HG03571 (cell line): Measurements from ENCODE around the gene FXYD5.

Experiments
- ATAC-seq: cut with Tn5 transposase; IDR thresholded peaks from one replicate; pipeline ENCODE4 v1.9.1; 2021; ENCODE audit not compliant: unreplicated experiment

The FXYD5 gene

DNA sequence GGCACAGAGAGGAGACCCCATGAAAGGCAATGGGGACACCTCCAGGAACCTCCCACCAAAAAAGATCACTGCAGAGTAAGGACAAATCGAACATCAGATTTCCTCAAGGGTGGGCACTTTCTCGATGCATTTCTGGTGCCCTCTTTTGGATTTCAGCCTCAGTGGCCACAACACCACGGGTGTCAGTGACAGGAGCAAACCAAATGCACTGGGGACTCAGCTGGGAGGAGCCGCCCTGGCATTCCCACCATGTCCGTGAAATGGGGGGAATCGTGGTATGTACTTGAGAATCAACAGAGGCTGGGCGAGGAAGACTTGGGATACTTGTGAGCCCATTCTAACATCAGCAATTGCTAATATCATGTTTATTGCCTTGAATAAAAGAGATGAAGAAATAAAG lies 57.7 kb downstream of the FXYD5 start:
- no peak for ATAC-seq

DNA sequence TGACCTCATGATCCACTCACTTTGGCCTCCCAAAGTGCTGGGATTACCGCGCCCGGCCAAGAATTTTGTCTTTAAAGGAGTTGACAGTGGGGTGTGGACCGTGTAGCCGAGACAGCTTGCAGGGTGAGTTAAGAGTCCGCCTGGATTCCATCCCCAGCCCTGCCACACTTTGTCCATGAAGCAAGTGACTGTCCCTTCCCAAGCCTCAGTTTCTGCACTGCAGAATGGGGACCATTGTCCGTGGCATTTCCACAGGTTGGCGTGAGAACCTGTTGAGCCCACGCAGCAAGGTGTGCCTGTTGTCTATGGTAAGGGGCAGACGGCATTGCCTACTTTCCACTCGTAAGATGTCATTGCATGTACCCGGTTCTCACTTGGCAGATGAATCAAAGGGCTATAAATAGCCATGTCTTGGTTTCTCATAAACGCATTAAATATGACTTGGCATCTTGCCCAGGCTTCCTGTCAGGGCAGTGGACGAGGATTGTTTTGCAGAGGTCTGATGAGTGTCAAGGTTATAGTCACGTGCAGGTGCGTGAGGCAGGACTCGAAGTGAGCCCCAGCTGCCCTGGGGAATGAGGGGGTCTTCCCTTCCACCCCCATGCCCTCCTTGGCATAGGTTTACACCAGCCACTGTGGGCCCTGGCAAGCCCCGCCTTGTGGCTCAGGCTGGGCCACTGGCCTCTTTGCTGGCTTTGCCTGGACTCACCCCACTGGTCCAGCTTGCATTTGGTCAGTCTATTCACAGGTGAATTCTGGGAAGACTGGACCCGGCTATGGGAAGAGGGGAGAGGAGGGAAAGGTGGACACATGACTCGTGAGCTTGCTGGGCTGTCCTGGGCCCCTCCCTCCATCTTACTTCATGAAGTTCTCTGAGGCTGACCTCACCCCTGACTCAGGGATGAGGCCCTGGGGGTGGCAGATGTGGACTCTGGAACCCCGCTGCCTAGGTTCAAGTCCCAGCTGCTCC lies 59.4 kb downstream of the FXYD5 start:
- peak; percentile 55 for ATAC-seq

- ATAC-seq, result no peak
Measured at GRCh38 chr19:35214766-35215422, 60.4 kb downstream of the FXYD5 start.

GRCh38 chr19:35216016-35216832 lies 61.7 kb downstream of the FXYD5 start:
- no peak for ATAC-seq

- ATAC-seq, result no peak
Measured at GRCh38 chr19:35216833-35217648, 62.5 kb downstream of the FXYD5 start.

DNA sequence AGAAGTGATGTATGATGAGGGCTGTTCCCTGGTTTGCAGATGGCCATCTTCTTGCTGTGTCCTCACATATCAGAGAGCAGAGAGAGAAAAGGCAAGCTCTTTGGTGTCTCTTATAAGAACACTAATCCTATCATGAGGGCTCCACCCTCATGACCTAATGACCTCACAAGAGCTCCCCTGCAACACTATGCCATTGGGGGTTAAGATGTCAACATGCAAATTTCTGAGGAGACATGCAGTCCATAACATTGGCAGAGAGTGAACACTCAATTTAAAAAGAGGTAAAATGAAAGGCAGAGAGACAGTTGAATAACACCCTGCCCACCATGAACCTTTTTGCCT lies 63.1 kb downstream of the FXYD5 start:
- ATAC-seq, result no peak

DNA sequence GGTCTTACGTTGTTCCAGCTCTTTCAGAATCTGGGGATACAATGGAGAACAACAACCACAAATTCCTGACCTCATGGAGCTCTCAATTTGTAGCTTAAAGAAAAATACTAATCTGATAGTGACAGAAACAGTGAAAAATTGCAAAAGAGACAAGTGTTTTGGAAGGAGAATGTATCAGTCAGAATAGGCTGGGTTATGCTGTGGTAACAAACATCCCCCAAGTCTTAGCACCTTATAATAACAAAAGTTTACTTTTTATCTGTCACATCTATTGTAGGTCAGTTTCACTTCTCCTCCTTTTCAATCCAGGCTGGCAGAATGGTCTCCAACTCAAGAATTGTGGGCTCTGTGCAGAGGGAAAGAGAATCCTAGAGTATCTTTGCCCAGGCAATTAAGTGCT lies 64.5 kb downstream of the FXYD5 start:
- ATAC-seq, result no peak
